Naive thymus-derived CD8-positive, alpha-beta T cell (primary cell): Measurements from ENCODE around the gene CTDP1. TPM values are rescaled to one million over a fixed set of nuclear protein-coding genes. Genes with fewer than 3 reads are reported as not detected.
A peak's percentile ranks its signal among the peaks of the same experiment; 100 is the strongest.
"Not testable (repeated sequence)": the region's sequence is repeated elsewhere in the genome, so short reads cannot be mapped to it uniquely, and the experiment has no call there.

Experiments used
- ATAC-seq, 2 donors: fragments of 150-1000 bp; cut with Tn5 transposase in 1 of 2; sonication (Bioruptor Pico), chemical (Tn5 transposase) in 1 of 2; 1 replicate in 1 of 2; 2 replicates in 1 of 2; pipeline ENCODE4 v1.10.0; 2021; ENCODE audit warnings: mild to moderate bottlenecking in 2 of 2, moderate library complexity in 2 of 2
- POLR2A ChIA-PET: fragments of 350-600 bp; sonication (Branson Sonifier 250); formaldehyde crosslinking; loops from one replicate; lab custom pipeline; 2021; ENCODE audit warnings: antibody characterized with exemption; lab: Charles Lee
- DNase-seq, 10 donors: peaks; one replicate each; pipeline versions ENCODE4 v3.0.0 to v3.0.0-alpha.2; 2020 to 2022
- H3K27ac Mint-ChIP-seq, 10 donors: one replicate each; pipeline ENCODE4 v1.8.0; 2020 to 2022; ENCODE audit warnings: mild to moderate bottlenecking in 10 of 10, mixed read lengths in 10 of 10, moderate library complexity in 4 of 10, inconsistent platforms in 1 of 10
- H3K27me3 Mint-ChIP-seq, 5 donors: one replicate each; pipeline ENCODE4 v1.8.0; 2021 to 2022; ENCODE audit warnings: mixed read lengths in 5 of 5
- H3K36me3 Mint-ChIP-seq, 3 donors: one replicate each; pipeline ENCODE4 v1.8.0; 2020 to 2022; ENCODE audit warnings: mixed read lengths in 3 of 3, mild to moderate bottlenecking in 2 of 3, inconsistent platforms in 1 of 3
- H3K4me1 Mint-ChIP-seq, 4 donors: one replicate each; pipeline ENCODE4 v1.8.0; 2021 to 2022; ENCODE audit warnings: mixed read lengths in 4 of 4
- H3K4me3 Mint-ChIP-seq, 10 donors: one replicate each; pipeline ENCODE4 v1.8.0; 2020 to 2022; ENCODE audit warnings: mild to moderate bottlenecking in 10 of 10, mixed read lengths in 10 of 10, moderate library complexity in 6 of 10, inconsistent platforms in 1 of 10
- H3K9me3 Mint-ChIP-seq, 9 donors: one replicate each; pipeline ENCODE4 v1.8.0; 2020 to 2022; ENCODE audit warnings: mixed read lengths in 9 of 9, mild to moderate bottlenecking in 3 of 9, inconsistent platforms in 1 of 9, moderate library complexity in 1 of 9
- polyA plus RNA-seq, 3 donors: library from polyadenylated mRNA; unstranded; fragments of 300-500 nt; fragmentation: Illumina TruSeq; gene quantifications; one replicate each; pipeline ENCODE4 v1.2.3, GENCODE V29; 2021
- total RNA-seq, 8 experiments: library from RNA in 2 of 8; stranded (reverse) in 2 of 8; gene quantifications; one replicate each; pipeline ENCODE4 v1.2.3 and lab custom pipeline; 2021 to 2026

Gene CTDP1
- total and polyA plus RNA-seq, 5 experiments from 2014 or later: 7.9 to 46.2 (median 31.1) TPM

DNA sequence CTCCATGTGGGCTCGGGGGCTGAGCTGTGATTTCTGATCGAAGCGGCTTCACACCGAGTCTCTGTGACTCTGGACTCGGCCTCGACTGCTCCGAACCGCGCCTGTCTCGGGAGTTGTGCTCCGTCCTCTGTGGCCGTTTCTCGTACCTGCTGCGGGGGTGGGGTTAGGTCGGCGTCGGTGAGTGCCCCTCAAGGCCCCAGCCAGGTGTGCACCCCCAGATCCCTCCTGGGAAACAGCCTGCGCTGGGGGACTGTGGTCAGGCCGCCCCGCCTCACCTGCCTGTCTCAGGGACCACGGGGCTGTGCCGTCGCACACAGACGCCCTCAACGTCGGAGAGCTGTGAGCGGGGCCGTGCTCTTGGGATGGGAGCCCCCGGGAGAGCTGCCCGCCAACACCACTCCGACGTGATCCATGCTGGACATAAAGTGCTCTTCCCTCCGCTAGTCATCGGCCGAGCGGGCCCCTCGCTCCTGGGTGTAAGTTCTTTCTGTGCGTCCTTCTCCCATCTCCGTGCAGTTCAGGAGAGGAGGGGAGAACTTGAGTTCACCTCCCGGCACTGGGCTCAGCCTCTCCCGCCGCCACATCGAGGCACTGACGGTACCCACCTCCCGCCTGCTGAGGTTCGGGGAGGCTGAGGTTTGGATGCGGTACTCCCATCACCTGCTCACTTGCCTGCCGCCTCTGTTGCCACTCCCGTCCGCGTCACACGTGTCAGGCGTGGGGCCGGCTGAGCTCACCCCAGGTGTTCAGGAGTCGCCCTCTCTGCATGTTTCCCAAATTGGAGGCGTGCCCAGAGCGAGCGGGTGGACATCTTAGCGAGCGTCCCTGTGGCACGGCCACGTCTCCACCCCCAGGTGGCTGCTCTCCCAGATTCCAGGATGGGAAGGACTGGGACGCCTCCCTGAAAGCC, 55.7 kb downstream of the CTDP1 start:
- Mint-ChIP-seq H3K9me3 (peaks cover 0 to 50% (median 0%) of the 10 kb centered on the region in 9 donors), H3K27me3 (no peaks in the 10 kb centered on the region), H3K36me3 (peaks cover 16 to 81% (median 58%) of the 10 kb centered on the region in 3 donors), H3K4me3 (peak overlapping the region in 1 of 10 donors; percentile 29), H3K4me1 (no peaks in the 10 kb centered on the region), H3K27ac (peak overlapping the region in 1 of 10 donors; percentile 72)
- POLR2A ChIA-PET: no interaction called here
- DNase-seq (peak in 1 of 10 donors; percentile 42), ATAC-seq (no peak)

DNA sequence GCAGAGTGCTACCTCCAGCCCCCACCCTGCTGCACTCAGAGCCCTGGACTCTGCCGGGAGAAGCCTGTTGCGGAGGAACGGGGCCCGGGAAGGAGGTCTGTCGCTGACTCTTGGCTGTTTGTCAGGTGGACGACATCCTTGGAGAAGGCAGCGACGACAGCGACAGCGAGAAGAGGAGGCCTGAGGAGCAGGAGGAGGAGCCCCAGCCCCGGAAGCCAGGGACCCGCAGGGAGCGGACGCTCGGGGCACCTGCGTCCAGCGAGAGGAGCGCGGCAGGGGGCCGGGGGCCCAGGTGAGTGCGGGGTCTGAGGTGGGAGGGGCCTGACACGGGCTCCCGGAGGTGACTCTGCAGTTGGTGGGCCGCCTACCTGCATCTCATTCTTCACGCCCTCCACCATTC, 56.6 kb downstream of the CTDP1 start:
- H3K4me3 Mint-ChIP-seq: no peak overlapping the region
- H3K27ac Mint-ChIP-seq: no peak overlapping the region
- H3K36me3 Mint-ChIP-seq: peaks cover 16 to 81% (median 56%) of the 10 kb centered on the region in 3 donors
- H3K27me3 Mint-ChIP-seq: no peaks in the 10 kb centered on the region
- H3K9me3 Mint-ChIP-seq: peaks cover 0 to 47% (median 0%) of the 10 kb centered on the region in 9 donors
- ATAC-seq (no peak), DNase-seq (peak in 1 of 10 donors; percentile 19)
- H3K4me1 Mint-ChIP-seq: peaks cover 0 to 2% (median 0%) of the 10 kb centered on the region in 4 donors
- POLR2A ChIA-PET: no interaction called here

DNA sequence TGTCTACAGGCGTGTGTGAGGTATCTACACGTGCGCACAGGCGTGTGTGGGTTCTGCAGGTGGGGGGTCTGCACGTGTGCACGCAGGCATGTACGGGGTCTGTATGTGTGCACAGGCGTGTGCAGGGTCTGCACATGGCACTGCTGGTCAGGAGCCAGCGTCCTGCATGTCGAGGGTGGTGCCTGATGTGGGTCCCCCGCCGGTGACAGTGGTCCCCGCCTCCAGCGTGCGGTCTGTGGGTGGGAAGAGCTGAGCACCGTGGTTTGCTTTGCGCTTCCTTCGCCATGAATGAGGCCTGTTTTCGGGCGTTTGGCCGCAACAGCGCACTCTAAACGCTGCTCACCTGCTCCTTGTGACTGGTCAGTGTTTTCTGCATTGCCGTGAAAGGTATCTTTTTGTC, 57.2 kb downstream of the CTDP1 start:
- POLR2A ChIA-PET: no interaction called here
- peak in 1 of 10 donors; percentile 15 for DNase-seq
- Mint-ChIP-seq H3K4me3 (no peak overlapping the region), H3K27me3 (no peaks in the 10 kb centered on the region), H3K36me3 (peaks cover 16 to 81% (median 55%) of the 10 kb centered on the region in 3 donors), H3K27ac (no peak overlapping the region), H3K9me3 (peaks cover 0 to 43% (median 0%) of the 10 kb centered on the region in 9 donors), H3K4me1 (peaks cover 0 to 2% (median under 1%) of the 10 kb centered on the region in 4 donors)
- ATAC-seq: no peak

DNA sequence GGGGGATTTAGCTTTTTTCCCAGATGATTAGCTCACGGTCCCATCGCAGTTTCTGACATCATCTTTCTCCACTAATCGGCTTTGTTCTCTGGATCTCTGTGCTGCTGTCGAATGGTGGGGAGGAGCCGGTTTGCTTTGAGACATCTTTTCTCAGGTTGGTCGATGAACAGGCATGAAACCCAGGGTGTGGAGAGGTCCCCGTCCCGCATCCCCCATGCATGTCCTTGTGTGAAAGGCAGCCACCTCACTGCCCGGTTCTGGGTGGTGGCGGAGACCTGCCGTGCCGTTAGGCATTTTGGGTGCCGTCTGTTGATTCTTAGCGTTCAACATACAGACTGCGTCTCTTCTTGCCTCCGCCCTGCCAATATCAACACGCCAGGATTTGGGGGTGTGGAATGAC, 57.8 kb downstream of the CTDP1 start:
- H3K27ac Mint-ChIP-seq: peak overlapping the region in 1 of 10 donors; percentile 88
- peaks cover 16 to 84% (median 55%) of the 10 kb centered on the region in 3 donors for H3K36me3 Mint-ChIP-seq
- ATAC-seq (no peak), DNase-seq (no peak)
- POLR2A ChIA-PET: no interaction called here
- H3K27me3 Mint-ChIP-seq: no peaks in the 10 kb centered on the region
- no peak overlapping the region for H3K4me3 Mint-ChIP-seq
- H3K4me1 Mint-ChIP-seq: peaks cover 0 to 5% (median 2%) of the 10 kb centered on the region in 4 donors
- H3K9me3 Mint-ChIP-seq: peaks cover 0 to 40% (median 0%) of the 10 kb centered on the region in 9 donors

DNA sequence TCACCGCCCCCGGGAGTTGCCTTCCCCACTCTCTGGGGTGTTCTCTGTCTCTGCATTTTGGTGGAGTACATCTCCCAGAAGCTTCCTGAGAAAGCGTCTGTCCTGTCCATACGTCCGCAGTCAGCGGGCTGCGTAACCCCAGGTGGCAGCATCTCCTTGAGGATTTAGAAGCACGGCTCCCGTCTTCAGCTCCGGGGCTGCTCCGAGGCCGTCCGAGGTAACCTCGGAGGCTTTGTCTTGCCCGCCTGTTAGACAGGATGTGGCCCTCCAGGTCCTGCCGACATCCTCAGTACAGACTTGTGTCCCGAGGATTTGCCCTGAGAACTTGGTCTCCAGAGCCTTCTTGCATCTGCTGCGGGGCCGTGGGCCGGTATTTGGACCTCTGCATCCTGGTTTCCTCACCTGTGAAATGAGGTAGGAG, 58.4 kb downstream of the CTDP1 start:
- DNase-seq (no peak), ATAC-seq (no peak)
- Mint-ChIP-seq H3K4me3 (no peak overlapping the region), H3K9me3 (peaks cover 0 to 35% (median 0%) of the 10 kb centered on the region in 9 donors), H3K4me1 (peaks cover 0 to 5% (median 2%) of the 10 kb centered on the region in 4 donors), H3K36me3 (peaks cover 16 to 91% (median 58%) of the 10 kb centered on the region in 3 donors), H3K27me3 (no peaks in the 10 kb centered on the region), H3K27ac (no peak overlapping the region)
- POLR2A ChIA-PET: no interaction called here

DNA sequence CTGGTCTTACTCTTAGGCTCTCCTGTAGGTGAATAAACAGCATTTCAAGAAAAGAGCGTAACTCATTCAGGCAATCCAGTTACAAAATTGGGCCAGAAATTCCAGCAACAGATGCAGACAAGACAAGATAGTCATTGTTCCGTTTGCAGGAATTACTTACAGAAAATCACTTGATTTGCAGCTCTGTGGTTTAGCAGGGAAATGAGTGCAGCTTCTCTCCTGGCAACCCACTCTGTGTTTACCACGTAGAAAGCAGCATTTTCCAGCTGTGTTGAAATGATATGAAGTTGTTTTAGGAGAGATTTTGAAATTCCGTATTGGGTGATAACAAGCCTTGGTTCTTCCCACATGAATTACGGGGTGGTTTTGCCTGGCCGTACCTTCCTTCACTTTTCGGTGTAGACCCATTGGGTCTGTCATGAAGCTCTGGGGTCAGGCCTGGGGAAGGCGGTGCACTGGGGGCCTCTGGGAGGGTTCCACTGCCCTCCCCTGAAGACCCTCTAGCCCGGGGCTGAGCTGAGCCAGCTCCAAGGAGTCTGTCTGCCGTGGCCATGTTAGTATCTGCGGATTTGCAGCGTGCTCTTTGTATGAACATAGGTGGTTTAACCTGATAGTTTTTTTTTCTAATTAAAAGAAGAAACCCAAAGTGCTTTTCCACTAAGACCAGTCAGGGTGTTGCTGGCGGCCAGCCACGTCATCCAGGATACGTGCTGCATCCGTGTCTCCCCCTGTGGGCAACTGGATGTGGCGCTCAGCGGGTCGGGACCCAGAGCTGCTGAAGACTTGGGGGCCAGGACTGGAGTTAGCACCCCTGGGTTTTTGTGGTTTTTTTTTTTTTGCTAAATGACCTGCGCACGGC, 59.2 kb downstream of the CTDP1 start:
- peak overlapping the region in 1 of 10 donors; percentile 52 for H3K27ac Mint-ChIP-seq
- H3K27me3 Mint-ChIP-seq: no peaks in the 10 kb centered on the region
- H3K4me3 Mint-ChIP-seq: no peak overlapping the region
- POLR2A ChIA-PET: no interaction called here
- peaks cover 0 to 29% (median 0%) of the 10 kb centered on the region in 9 donors for H3K9me3 Mint-ChIP-seq
- ATAC-seq (no peak), DNase-seq (peak in 1 of 10 donors; percentile 43)
- H3K36me3 Mint-ChIP-seq: peaks cover 20 to 93% (median 56%) of the 10 kb centered on the region in 3 donors
- peaks cover 0 to 5% (median 2%) of the 10 kb centered on the region in 4 donors for H3K4me1 Mint-ChIP-seq

DNA sequence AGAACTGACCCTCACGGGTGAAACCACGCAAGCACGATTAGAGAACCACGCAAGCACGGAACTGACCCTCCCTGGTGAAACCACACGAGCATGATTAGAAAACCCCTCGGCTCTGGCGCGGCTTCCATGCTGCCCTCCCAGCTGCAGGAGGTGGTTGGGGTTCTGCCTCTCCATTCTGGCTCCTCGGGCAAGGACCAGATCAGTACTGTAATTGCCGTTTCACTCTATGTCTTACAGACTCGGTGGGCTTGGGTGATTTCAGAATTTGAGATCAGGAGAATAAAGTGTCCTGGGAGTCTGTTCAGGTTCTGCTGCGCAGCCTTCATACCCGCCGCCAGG, 59.8 kb downstream of the CTDP1 start:
- ATAC-seq (no peak), DNase-seq (no peak)
- Mint-ChIP-seq H3K36me3 (peaks cover 22 to 93% (median 55%) of the 10 kb centered on the region in 3 donors), H3K4me3 (no peak overlapping the region), H3K27ac (peak overlapping the region in 1 of 10 donors; percentile 52), H3K4me1 (peaks cover 0 to 8% (median 4%) of the 10 kb centered on the region in 4 donors), H3K9me3 (peaks cover 0 to 28% (median 4%) of the 10 kb centered on the region in 9 donors), H3K27me3 (no peaks in the 10 kb centered on the region)
- POLR2A ChIA-PET: no interaction called here

DNA sequence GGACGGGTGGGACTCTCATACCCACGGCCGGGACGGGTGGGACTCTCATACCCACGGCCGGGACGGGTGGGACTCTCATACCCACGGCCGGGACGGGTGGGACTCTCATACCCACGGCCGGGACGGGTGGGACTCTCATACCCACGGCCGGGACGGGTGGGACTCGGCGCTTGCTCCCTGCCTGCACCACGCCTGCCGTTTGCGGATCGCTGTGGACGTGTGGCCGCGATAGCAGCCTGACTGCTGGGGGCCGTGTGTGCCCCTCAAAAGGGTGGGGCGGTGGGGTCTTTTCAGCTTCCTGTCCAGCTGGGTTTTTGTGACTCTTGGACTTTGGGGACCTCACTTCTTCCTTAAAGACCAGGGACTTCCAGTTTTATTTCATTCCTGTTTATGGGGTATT, 60.4 kb downstream of the CTDP1 start:
- H3K27me3 Mint-ChIP-seq: not testable (repeated sequence)

DNA sequence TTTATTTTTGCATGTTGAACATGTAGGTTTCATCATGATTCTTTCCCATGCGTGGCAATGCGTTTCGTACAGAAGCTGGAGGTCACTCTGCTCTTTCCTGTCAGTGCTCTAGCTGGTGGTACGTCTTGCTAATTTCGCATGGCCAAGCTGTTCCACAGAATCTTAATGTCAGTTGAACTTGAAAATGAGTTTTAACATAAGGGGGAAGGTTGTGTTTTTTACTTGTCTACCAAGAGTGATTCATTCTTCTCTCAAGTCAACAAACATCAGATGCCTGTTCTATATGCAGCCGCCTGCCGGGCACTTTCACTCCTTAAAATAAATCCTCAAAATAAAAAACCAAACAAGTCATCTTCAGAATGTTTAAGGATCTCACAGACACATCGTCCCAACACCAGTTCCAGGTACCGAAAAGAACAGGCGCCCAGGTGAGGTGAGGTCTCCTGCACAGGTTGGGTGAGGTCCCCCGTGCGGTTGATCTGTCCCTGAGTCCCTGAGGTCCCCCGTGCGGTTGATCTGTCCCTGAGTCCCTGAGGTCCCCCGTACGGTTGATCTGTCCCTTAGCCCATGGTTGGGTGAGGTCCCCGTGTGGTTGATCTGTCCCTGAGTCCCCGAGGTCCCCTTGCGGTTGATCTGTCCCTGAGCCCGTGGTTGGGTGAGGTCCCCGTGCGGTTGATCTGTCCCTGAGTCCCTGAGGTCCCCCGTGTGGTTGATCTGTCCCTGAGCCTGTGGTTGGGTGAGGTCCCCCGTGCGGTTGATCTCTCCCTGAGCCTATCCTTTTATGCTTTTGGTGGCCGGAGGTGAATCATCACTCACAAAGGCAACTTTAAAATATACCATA, 61.1 kb downstream of the CTDP1 start:
- H3K4me1 Mint-ChIP-seq: peaks cover 0 to 8% (median 4%) of the 10 kb centered on the region in 4 donors
- POLR2A ChIA-PET: no interaction called here
- peak in 1 of 10 donors; percentile 53 for DNase-seq
- H3K27me3 Mint-ChIP-seq: no peaks in the 10 kb centered on the region
- H3K27ac Mint-ChIP-seq: peak overlapping the region in 1 of 10 donors; percentile 6
- peaks cover 24 to 81% (median 54%) of the 10 kb centered on the region in 3 donors for H3K36me3 Mint-ChIP-seq
- peaks cover 0 to 25% (median 5%) of the 10 kb centered on the region in 9 donors for H3K9me3 Mint-ChIP-seq
- H3K4me3 Mint-ChIP-seq: peak overlapping the region in 1 of 10 donors; percentile 14
- ATAC-seq: no peak

More for the DNA sequence above, 60.4 kb downstream of the CTDP1 start:
- H3K4me1 Mint-ChIP-seq, H3K27ac Mint-ChIP-seq, DNase-seq, H3K4me3 Mint-ChIP-seq, POLR2A ChIA-PET, ATAC-seq: not testable (repeated sequence)
- H3K9me3 Mint-ChIP-seq: peaks cover 0 to 26% (median 6%) of the 10 kb centered on the region in 9 donors
- peaks cover 24 to 88% (median 54%) of the 10 kb centered on the region in 3 donors for H3K36me3 Mint-ChIP-seq

DNA sequence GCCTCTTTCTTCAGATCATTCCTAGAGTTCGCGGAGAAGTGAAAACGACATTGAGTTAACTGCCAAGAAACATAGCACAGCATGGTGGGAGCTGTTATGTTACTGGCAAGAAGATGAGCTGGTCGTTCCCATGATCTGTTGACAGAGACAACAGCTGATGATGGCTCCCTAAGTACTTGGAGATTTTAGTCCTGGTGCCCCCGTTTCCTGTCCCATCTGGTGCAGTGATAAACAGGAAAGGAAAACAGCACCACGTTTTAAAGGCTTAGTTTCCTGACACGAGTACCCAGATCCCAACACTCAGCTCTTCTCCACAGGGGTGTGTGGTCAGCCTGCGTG, 61.7 kb downstream of the CTDP1 start:
- H3K27ac Mint-ChIP-seq: peak overlapping the region in 3 of 10 donors; percentile 40 to 62 (median 55)
- H3K36me3 Mint-ChIP-seq: peaks cover 24 to 77% (median 51%) of the 10 kb centered on the region in 3 donors
- H3K9me3 Mint-ChIP-seq: peaks cover 0 to 26% (median 5%) of the 10 kb centered on the region in 9 donors
- H3K4me1 Mint-ChIP-seq: peaks cover 0 to 9% (median 4%) of the 10 kb centered on the region in 4 donors
- no peak overlapping the region for H3K4me3 Mint-ChIP-seq
- ATAC-seq (no peak), DNase-seq (no peak)
- POLR2A ChIA-PET: no interaction called here
- H3K27me3 Mint-ChIP-seq: no peaks in the 10 kb centered on the region

DNA sequence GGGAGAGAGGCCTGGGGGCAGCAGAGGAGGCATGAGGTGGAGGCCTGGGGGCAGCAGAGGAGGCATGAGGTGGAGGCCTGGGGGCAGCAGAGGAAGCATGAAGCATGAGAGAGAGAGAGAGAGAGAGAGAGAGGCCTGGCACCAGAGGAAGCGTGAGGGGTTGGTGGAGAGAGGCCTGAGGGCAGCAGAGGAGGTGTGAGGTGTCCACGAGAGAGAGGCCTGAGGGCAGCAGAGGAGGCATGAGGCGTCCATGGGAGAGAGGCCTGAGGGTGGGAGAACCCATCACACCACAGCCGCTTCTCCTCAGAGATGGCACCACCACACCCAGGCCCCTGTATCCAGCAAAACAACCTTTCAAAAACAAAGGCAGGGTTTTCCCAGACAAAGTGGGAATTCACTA, 62.5 kb downstream of the CTDP1 start:
- Mint-ChIP-seq H3K27ac (peak overlapping the region in 3 of 10 donors; percentile 11 to 62 (median 22)), H3K4me3 (peak overlapping the region in 1 of 10 donors; percentile 62), H3K4me1 (peaks cover 0 to 9% (median 4%) of the 10 kb centered on the region in 4 donors), H3K27me3 (no peaks in the 10 kb centered on the region), H3K36me3 (peaks cover 23 to 79% (median 45%) of the 10 kb centered on the region in 3 donors), H3K9me3 (peaks cover 0 to 26% (median 5%) of the 10 kb centered on the region in 9 donors)
- no peak for DNase-seq
- POLR2A ChIA-PET: no interaction called here
- no peak for ATAC-seq
